Measurements from ENCODE around the gene NOC2L. TPM values are rescaled to one million over a fixed set of nuclear protein-coding genes. Genes with fewer than 3 reads are reported as not detected.

NOC2L gene
- polyA plus RNA-seq, 1 donor, result 43.6 TPM

- no peak for DNase-seq (ENCODE audit: low read depth)
Observed at GRCh38 chr1:975365-975764, 16.3 kb upstream of the NOC2L start.

DNA sequence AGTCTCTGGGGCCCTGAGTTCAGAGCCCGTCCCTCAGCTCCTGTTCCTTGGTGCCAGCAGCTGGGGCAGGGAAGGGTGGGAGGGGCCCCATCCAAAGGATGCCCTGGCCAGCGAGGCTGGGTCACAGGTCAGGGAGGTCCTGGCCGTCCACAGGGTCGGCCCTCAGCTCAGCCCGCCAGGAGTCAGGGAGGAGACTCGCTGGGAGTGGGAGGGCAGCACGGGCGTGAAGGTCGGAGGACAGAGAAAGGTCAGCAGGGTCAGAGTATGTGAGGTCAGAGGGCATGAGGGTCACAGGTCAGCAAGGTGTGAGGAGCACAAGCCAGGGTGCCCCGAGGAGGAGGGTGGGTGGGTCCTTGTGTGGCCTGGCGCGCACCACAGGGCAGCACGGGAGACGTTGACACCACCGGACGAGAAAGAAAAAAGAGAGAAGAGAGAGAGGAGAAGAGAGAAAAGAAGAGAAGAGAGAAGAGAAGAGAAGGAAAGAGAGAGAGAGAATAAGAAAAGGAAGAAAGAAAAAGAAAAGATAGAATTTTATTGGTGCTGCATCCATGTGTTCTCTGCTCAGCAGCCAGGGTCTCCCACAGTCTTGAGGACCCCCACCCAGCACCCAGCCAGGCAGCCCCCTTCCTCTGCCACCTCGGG lies 15.8 kb upstream of the NOC2L start:
- DNase-seq (ENCODE audit: low read depth), result no peak

DNA sequence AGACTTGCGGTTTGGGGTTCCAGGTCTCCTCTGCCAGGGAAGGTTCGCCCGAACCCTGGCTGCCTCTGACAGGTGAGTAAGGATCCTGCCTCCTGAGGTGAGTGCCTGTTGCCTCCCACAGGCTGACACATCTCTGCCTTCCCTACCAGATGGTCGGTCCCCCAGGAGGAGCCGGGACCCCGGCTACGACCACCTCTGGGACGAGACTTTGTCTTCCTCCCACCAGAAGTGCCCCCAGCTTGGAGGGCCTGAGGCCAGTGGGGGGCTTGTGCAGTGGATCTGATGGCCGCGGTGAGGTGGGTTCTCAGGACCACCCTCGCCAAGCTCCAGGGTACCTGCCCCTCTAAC lies 15.2 kb upstream of the NOC2L start:
- DNase-seq (ENCODE audit: low read depth), result no peak

DNA sequence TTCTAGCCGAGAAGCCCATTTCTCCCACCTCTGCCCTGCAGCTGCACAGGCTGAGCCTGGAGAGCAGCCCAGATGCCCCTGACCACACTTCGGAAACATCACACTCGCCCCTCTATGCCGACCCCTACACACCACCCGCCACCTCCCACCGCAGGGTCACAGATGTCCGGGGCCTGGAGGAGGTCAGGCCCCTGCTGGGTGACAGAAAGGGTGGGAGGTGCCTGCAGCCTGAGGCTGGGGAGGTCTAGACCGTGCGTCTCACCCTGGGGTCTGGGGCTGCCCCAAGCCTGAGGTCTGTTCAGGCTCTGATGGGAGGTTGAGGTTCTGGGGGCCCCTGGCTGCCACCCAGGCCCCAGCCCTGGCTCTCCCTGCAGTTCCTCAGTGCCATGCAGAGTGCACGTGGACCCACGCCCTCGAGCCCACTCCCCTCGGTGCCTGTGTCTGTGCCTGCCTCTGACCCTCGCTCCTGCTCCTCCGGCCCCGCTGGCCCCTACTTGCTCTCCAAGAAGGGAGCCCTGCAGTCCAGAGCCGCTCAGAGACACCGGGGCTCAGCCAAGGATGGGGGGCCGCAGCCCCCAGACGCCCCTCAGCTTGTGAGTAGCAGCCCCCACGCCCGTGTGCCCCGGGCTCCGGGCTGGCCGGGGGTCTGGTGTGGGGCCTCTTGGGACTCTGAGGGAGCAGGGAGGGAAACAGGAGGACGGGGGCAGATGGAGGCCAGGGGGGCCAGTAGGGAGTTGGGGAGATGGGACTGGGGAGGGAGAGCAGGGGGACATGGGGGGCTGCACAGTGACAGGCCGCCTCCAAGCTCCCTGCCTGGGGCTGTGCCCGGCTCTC lies 14.6 kb upstream of the NOC2L start:
- no peak for DNase-seq (ENCODE audit: low read depth)

GRCh38 chr1:972726-973458 lies 13.8 kb upstream of the NOC2L start:
- no peak for DNase-seq (ENCODE audit: low read depth)

DNA sequence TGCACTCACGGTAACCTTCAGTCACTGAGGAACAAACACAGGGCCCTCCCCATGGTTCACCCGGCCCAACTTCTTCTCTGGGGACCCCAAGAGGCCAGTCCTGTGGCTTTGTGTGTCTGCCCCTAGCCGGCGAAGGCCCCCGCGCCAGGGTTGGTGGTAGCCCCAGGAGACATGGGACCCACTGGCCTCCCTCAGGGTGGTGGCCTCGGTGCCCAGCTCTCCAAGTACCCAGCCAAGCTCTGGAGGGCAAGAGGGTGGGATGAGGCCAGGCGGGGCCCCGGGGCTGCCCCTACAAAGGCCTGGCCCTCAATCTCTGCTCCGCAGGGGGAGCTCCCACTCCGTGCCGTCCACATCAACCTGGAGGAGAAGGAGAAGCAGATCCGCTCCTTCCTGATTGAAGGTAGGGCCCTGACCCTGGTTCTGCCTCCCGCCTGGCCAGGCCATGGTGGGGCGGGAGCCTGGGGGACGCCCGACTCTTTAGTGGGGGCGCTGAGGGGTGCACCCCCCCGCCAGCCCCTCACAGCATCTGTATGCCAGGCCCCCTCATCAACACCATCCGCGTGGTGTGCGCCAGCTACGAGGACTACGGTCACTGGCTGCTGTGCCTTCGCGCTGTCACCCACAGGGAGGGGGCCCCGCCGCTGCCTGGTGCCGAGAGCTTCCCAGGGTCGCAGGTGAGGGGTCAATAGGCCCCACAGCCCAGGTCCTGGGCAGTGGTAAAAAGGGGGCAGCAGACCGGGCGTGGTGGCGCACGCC lies 12.9 kb upstream of the NOC2L start:
- DNase-seq (ENCODE audit: low read depth), result no peak

DNA sequence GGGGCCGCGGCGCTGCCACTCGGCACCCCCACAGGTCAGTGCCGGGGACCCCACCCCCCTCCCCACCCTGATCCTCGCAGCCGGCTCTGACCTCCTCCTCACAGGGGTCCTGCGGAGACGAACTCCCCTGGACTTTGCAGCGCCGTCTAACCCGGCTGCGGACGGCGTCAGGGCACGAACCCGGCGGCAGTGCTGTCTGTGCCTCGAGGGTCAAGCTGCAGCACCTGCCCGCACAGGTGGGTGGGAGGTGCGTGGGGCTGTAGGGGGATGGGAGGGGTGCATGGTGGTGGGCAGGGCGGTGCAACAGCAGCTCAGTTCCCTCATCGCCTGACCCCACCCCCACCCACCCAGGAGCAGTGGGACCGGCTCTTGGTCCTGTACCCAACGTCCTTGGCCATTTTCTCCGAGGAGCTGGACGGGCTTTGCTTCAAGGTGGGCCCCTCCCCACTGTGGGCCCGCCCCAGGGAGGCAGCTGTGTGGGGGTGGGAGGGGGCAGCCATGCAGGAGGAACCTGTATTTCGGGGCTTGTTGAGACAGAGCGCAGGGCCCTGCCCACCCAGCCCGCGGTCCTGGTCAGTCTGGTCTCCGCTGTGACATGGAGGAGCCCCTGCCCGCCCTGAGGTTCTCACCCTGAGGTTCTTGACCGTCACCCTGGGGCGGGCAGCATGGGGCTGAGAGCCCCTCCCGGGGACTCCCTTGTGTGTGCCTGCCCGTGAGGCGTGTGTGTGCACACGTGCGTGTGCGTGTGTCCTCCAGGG lies 12.1 kb upstream of the NOC2L start:
- DNase-seq (ENCODE audit: low read depth), result no peak

- DNase-seq (ENCODE audit: low read depth), result no peak
Observed at GRCh38 chr1:970242-970972, 11.4 kb upstream of the NOC2L start.

GRCh38 chr1:969260-969855 lies 10.3 kb upstream of the NOC2L start:
- no peak for DNase-seq (ENCODE audit: low read depth)

GRCh38 chr1:967466-968343 lies 8.6 kb upstream of the NOC2L start:
- DNase-seq (ENCODE audit: low read depth), result no peak

DNA sequence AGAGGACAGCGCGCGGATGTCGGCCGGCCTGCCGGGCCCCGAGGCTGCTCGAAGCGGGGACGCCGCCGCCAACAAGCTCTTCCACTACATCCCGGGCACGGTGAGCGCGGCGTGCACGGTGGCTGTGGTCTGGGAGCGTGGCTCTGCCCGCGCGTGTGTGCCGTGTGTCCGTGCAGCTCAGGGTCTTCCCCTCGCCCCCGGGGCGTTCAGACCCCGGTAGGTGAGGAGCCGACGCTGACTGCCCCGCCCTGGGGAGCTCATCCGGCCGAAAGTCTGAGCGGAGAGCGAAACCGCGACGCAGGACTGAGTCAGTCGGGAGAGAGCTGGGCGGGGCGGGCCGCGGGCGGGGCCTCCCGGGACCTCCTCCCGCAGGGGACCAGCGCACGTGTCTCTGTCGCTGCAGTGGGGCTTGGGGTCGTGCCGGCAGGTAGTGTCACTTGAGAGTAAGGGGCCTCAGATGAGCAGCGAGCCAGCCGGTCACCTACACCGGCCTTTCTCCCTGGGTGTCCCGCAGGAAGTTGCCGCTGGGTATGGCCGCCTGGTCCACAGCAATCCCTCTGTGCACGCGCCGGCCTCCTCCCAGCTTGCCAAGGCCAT lies 7.7 kb upstream of the NOC2L start:
- no peak for DNase-seq (ENCODE audit: low read depth)

DNA sequence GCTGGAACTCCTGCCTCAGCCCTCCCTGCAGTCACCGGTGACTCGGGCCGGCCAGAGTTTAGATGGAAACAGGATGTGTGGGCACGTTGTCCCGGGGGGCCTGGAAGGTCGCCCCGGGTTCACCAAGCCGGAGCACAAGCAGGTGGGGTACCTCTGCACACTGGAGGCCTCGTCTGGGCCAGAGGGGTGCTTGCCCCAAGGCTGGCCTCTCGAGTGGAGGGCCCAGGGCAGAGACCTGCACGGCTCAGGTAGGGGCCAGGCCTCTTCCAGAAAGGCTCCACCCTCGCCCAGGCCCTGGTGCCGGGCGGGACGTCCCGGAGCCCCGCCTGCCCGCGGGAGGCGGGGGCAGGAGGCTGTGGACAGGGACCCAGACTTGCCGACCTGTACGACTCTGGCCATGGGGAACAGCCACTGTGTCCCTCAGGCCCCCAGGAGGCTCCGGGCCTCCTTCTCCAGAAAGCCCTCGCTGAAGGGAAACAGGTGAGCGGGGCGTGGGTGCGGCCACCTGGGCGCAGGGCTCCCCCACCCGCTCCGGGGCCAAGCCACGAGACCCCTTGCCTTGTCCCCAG lies 7.2 kb upstream of the NOC2L start, which contains the start of gene PLEKHN1:
PLEKHN1 (plus strand) TSS at position 348 of the 569 bp plus-strand sequence; CDS start at position 398, 50 bp downstream.
- DNase-seq (ENCODE audit: low read depth), result no peak

DNA sequence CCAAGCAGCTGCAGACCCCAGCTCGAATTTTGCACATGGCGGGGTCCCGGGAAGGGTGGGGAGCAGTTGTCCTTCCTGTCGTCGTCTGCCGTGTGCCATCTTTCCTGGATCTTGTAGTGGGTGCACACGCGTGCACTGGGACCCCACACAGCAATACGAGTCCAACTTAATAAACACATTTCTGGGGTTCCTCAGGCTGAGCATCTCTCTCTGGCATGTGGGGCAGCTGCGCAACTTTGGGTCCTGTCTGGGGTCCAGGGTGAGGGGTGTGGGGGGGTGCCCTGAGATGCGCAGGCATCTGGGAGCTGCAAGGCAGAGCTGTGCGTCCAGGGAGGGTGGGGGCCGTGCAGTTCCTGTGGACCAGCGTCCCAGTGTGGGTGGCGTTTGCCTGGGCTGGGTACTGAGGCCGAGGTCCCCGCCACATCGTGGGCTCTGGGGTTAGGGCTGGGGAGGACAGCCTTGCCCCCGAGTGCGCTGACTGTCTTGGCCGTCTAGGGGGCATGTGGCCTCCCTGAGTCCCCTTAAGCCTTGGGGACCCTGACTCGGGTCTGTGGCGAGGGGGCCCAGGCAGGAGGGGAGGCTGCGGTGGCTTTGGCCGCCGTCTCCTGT lies 6.6 kb upstream of the NOC2L start:
- no peak for DNase-seq (ENCODE audit: low read depth)

GRCh38 chr1:964691-965525 lies 5.9 kb upstream of the NOC2L start:
- no peak for DNase-seq (ENCODE audit: low read depth)

DNA sequence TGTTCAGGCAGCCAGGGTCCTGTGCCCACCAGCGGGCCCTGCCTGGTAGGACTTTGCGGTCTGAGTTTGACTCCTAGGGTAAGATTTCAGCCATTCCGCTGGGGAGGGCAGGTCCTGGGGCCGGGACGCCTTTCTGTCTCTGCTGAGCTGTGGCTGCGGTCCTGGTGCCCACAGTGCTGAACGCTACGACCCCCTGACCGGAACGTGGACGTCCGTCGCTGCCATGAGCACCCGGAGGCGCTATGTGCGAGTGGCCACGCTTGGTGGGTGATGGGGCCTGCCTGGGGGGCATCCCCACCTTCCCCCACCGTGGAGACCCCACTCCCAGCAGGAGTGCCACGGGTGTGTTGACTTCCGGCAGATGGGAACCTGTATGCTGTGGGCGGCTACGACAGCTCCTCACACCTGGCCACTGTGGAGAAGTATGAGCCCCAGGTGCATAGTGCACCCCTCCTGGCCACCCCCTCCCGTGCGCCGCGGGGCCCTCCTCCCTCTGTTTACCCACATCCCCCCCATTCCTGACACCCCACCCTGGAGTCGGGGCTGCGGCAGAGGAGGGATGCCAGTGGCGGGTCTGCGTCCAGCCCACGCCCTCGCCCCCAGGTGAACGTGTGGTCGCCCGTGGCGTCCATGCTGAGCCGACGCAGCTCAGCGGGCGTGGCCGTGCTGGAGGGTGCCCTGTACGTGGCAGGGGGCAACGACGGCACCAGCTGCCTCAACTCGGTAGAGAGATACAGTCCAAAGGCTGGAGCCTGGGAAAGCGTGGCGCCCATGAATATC lies 4.9 kb upstream of the NOC2L start:
- no peak for DNase-seq (ENCODE audit: low read depth)

DNA sequence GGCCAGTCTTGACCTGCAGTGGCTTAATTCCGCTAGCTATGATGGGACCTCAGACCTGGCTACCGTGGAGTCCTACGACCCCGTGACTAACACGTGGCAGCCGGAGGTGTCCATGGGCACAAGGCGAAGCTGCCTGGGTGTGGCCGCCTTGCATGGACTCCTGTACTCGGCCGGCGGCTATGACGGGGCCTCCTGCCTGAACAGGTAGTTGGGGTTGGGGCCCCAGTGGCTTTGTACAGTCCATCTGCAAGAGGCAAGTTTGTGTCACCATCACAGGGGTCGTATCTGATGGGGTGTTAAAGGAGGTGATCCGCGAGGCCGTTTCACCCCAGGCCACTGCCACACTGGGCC lies 4.2 kb upstream of the NOC2L start:
- DNase-seq (ENCODE audit: low read depth), result no peak

Measured in forelimb muscle (tissue), 1 donor.